ENCODE results near the gene IL7R. TPM values are rescaled to one million over a fixed set of nuclear protein-coding genes. Genes with fewer than 3 reads are reported as not detected.
"Not testable (repeated sequence)": the region's sequence is repeated elsewhere in the genome, so short reads cannot be mapped to it uniquely, and the experiment has no call there.

Gene IL7R
- total RNA-seq, 2 donors from 2014 or later, result 102 to 143 TPM

- H3K36me3 Mint-ChIP-seq (ENCODE audit: insufficient read depth in 2 of 2), result peaks cover 2 to 3% of the 10 kb centered on the region in 2 donors
- peaks cover 97% of the 10 kb centered on the region for H3K4me1 Mint-ChIP-seq (ENCODE audit: low read depth)
- DNase-seq (no peak), ATAC-seq (replicated peaks in 1 of 2) (peak; percentile 18 to 20)
- H3K27me3 Mint-ChIP-seq (ENCODE audit: low read depth), result no peaks in the 10 kb centered on the region
- peak overlapping the region; percentile 61 for H3K27ac Mint-ChIP-seq
- H3K4me3 Mint-ChIP-seq, result peak overlapping the region; percentile 56 to 86
- H3K9me3 Mint-ChIP-seq, result peaks cover 0 to 2% of the 10 kb centered on the region in 2 donors
Measured at GRCh38 chr5:35826056-35826455, 30.6 kb upstream of the IL7R start.

- peaks cover 98% of the 10 kb centered on the region for H3K4me1 Mint-ChIP-seq (ENCODE audit: low read depth)
- no peaks in the 10 kb centered on the region for H3K27me3 Mint-ChIP-seq (ENCODE audit: low read depth)
- no peaks in the 10 kb centered on the region for H3K9me3 Mint-ChIP-seq
- H3K4me3 Mint-ChIP-seq, result peak overlapping the region; percentile 56 to 86
- ATAC-seq (replicated peaks in 1 of 2) (peak; percentile 43 to 53), DNase-seq (no peak)
- H3K27ac Mint-ChIP-seq, result peak overlapping the region; percentile 61
- H3K36me3 Mint-ChIP-seq (ENCODE audit: insufficient read depth in 2 of 2), result peaks cover 2% of the 10 kb centered on the region in 2 donors
Measured at GRCh38 chr5:35826554-35826953, 30.1 kb upstream of the IL7R start.

- peak overlapping the region; percentile 61 for H3K27ac Mint-ChIP-seq
- ATAC-seq (replicated peaks in 1 of 2) (peak in 1 of 2 donors; percentile 6), DNase-seq (no peak)
- H3K4me3 Mint-ChIP-seq, result peak overlapping the region; percentile 2 to 56
- peaks cover 98% of the 10 kb centered on the region for H3K4me1 Mint-ChIP-seq (ENCODE audit: low read depth)
- H3K9me3 Mint-ChIP-seq, result no peaks in the 10 kb centered on the region
- peaks cover 2% of the 10 kb centered on the region in 2 donors for H3K36me3 Mint-ChIP-seq (ENCODE audit: insufficient read depth in 2 of 2)
- no peaks in the 10 kb centered on the region for H3K27me3 Mint-ChIP-seq (ENCODE audit: low read depth)
Measured at GRCh38 chr5:35828082-35828598, 28.6 kb upstream of the IL7R start.

GRCh38 chr5:35830587-35830986, 26.1 kb upstream of the IL7R start:
- DNase-seq, result no peak
- ATAC-seq (replicated peaks in 1 of 2), result no peak

GRCh38 chr5:35832762-35833161, 23.9 kb upstream of the IL7R start:
- Mint-ChIP-seq H3K36me3 (ENCODE audit: insufficient read depth in 2 of 2) (peaks cover 0 to 2% of the 10 kb centered on the region in 2 donors), H3K27ac (peak overlapping the region; percentile 98), H3K4me1 (ENCODE audit: low read depth) (peaks cover 98% of the 10 kb centered on the region), H3K9me3 (no peaks in the 10 kb centered on the region), H3K4me3 (peak overlapping the region; percentile 81 to 87), H3K27me3 (ENCODE audit: low read depth) (no peaks in the 10 kb centered on the region)
- DNase-seq, result no peak
- peak; percentile 35 to 38 for ATAC-seq (replicated peaks in 1 of 2)

More at GRCh38 chr5:35830587-35830986, 26.1 kb upstream of the IL7R start:
- peaks cover 98% of the 10 kb centered on the region for H3K4me1 Mint-ChIP-seq (ENCODE audit: low read depth)
- no peaks in the 10 kb centered on the region for H3K9me3 Mint-ChIP-seq
- peaks cover 0 to 2% of the 10 kb centered on the region in 2 donors for H3K36me3 Mint-ChIP-seq (ENCODE audit: insufficient read depth in 2 of 2)
- peak overlapping the region; percentile 75 to 84 for H3K4me3 Mint-ChIP-seq
- peak overlapping the region; percentile 98 for H3K27ac Mint-ChIP-seq
- H3K27me3 Mint-ChIP-seq (ENCODE audit: low read depth), result no peaks in the 10 kb centered on the region

- H3K36me3 Mint-ChIP-seq (ENCODE audit: insufficient read depth in 2 of 2), result peaks cover 0 to 2% of the 10 kb centered on the region in 2 donors
- ATAC-seq (replicated peaks in 1 of 2) (no peak), DNase-seq (no peak)
- H3K9me3 Mint-ChIP-seq, result no peaks in the 10 kb centered on the region
- no peaks in the 10 kb centered on the region for H3K27me3 Mint-ChIP-seq (ENCODE audit: low read depth)
- H3K4me1 Mint-ChIP-seq (ENCODE audit: low read depth), result peaks cover 98% of the 10 kb centered on the region
- H3K27ac Mint-ChIP-seq, result peak overlapping the region; percentile 98
- H3K4me3 Mint-ChIP-seq, result peak overlapping the region; percentile 81 to 87
Measured at GRCh38 chr5:35833224-35833623, 23.5 kb upstream of the IL7R start.

GRCh38 chr5:35835796-35836742, 20.6 kb upstream of the IL7R start:
- peaks cover 1 to 3% of the 10 kb centered on the region in 2 donors for H3K36me3 Mint-ChIP-seq (ENCODE audit: insufficient read depth in 2 of 2)
- no peaks in the 10 kb centered on the region for H3K27me3 Mint-ChIP-seq (ENCODE audit: low read depth)
- ATAC-seq (replicated peaks in 1 of 2) (peak; percentile 62 to 69), DNase-seq (peak in 1 of 2 donors; percentile 33)
- peaks cover 100% of the 10 kb centered on the region for H3K4me1 Mint-ChIP-seq (ENCODE audit: low read depth)
- peaks cover 0 to 2% of the 10 kb centered on the region in 2 donors for H3K9me3 Mint-ChIP-seq
- H3K27ac Mint-ChIP-seq, result peak overlapping the region; percentile 98
- H3K4me3 Mint-ChIP-seq, result peak overlapping the region; percentile 82 to 87

GRCh38 chr5:35838370-35839042, 18.2 kb upstream of the IL7R start:
- Mint-ChIP-seq H3K36me3 (ENCODE audit: insufficient read depth in 2 of 2) (peaks cover 1 to 11% of the 10 kb centered on the region in 2 donors), H3K27ac (peak overlapping the region; percentile 98), H3K4me1 (ENCODE audit: low read depth) (peaks cover 80% of the 10 kb centered on the region), H3K27me3 (ENCODE audit: low read depth) (no peaks in the 10 kb centered on the region), H3K4me3 (peak overlapping the region; percentile 72 to 87), H3K9me3 (peaks cover 2 to 4% of the 10 kb centered on the region in 2 donors)
- ATAC-seq (replicated peaks in 1 of 2) (peak; percentile 66 to 68), DNase-seq (peak; percentile 64 to 71)

GRCh38 chr5:35842856-35843255, 13.8 kb upstream of the IL7R start:
- Mint-ChIP-seq H3K27ac (no peak overlapping the region), H3K4me1 (ENCODE audit: low read depth) (peaks cover 37% of the 10 kb centered on the region), H3K36me3 (ENCODE audit: insufficient read depth in 2 of 2) (peaks cover 33 to 54% of the 10 kb centered on the region in 2 donors), H3K9me3 (peaks cover 15 to 23% of the 10 kb centered on the region in 2 donors), H3K4me3 (no peak overlapping the region), H3K27me3 (ENCODE audit: low read depth) (no peaks in the 10 kb centered on the region)
- ATAC-seq (replicated peaks in 1 of 2), result no peak
- DNase-seq, result no peak

GRCh38 chr5:35845508-35845907, 11.2 kb upstream of the IL7R start:
- Mint-ChIP-seq H3K27ac (peak overlapping the region; percentile 33), H3K4me1 (ENCODE audit: low read depth) (peaks cover 27% of the 10 kb centered on the region), H3K9me3 (peaks cover 16 to 25% of the 10 kb centered on the region in 2 donors), H3K36me3 (ENCODE audit: insufficient read depth in 2 of 2) (peaks cover 36 to 60% of the 10 kb centered on the region in 2 donors)
- H3K4me3 Mint-ChIP-seq; DNase-seq; H3K27me3 Mint-ChIP-seq (ENCODE audit: low read depth); ATAC-seq (replicated peaks in 1 of 2): not testable (repeated sequence)

- DNase-seq (no peak), ATAC-seq (replicated peaks in 1 of 2) (no peak)
- H3K27me3 Mint-ChIP-seq (ENCODE audit: low read depth), result no peaks in the 10 kb centered on the region
- peak overlapping the region; percentile 20 for H3K27ac Mint-ChIP-seq
- H3K4me1 Mint-ChIP-seq (ENCODE audit: low read depth), result peaks cover 35% of the 10 kb centered on the region
- H3K36me3 Mint-ChIP-seq (ENCODE audit: insufficient read depth in 2 of 2), result peaks cover 40 to 56% of the 10 kb centered on the region in 2 donors
- no peak overlapping the region for H3K4me3 Mint-ChIP-seq
- peaks cover 16 to 25% of the 10 kb centered on the region in 2 donors for H3K9me3 Mint-ChIP-seq
Measured at GRCh38 chr5:35847491-35847890, 9.2 kb upstream of the IL7R start.

GRCh38 chr5:35847961-35848360, 8.7 kb upstream of the IL7R start:
- Mint-ChIP-seq H3K4me3 (no peak overlapping the region), H3K27ac (no peak overlapping the region), H3K4me1 (ENCODE audit: low read depth) (peaks cover 39% of the 10 kb centered on the region), H3K36me3 (ENCODE audit: insufficient read depth in 2 of 2) (peaks cover 40 to 56% of the 10 kb centered on the region in 2 donors), H3K27me3 (ENCODE audit: low read depth) (no peaks in the 10 kb centered on the region), H3K9me3 (peaks cover 16 to 25% of the 10 kb centered on the region in 2 donors)
- ATAC-seq (replicated peaks in 1 of 2) (no peak), DNase-seq (no peak)

All from activated T-cell treated with anti-CD3 and anti-CD28 coated beads, Interleukin-2, amount 50 U/mL, for 72 hours (primary cell).